Measurements from ENCODE around the gene CDCA7L.

The CDCA7L gene, protein sequence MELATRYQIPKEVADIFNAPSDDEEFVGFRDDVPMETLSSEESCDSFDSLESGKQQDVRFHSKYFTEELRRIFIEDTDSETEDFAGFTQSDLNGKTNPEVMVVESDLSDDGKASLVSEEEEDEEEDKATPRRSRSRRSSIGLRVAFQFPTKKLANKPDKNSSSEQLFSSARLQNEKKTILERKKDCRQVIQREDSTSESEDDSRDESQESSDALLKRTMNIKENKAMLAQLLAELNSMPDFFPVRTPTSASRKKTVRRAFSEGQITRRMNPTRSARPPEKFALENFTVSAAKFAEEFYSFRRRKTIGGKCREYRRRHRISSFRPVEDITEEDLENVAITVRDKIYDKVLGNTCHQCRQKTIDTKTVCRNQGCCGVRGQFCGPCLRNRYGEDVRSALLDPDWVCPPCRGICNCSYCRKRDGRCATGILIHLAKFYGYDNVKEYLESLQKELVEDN

GRCh38 chr7:21945454-21946221 is at the start of gene CDCA7L:
CDCA7L (minus strand) TSS chr7:21945899; CDS start chr7:21945804, 95 bp downstream.
- DNase-seq: peak; percentile 62

GRCh38 chr7:21986096-21986495 is 40.4 kb upstream of the CDCA7L start:
- DNase-seq: no peak

DNA sequence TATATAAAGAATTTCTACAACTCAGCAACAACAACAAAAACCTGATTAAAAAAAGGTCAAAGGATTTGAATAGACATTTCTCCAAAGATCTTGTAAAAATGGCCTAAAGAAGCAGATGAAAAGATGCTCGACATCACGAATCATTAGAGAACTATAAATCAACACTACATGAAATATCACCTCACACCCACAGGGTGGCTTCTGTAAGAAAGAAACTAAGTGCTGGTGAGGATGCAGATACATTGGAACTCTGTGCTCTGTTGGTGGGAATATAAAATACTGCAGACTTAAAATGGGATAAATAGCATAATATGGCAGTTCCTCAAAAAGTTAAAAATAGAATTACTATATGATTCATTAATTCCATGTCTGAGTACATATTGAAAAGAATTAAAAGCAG is 38.3 kb upstream of the CDCA7L start:
- no peak for DNase-seq

GRCh38 chr7:21983056-21983455 is 37.4 kb upstream of the CDCA7L start:
- DNase-seq: no peak

- no peak for DNase-seq
Observed at GRCh38 chr7:21981524-21981923, 35.8 kb upstream of the CDCA7L start.

DNA sequence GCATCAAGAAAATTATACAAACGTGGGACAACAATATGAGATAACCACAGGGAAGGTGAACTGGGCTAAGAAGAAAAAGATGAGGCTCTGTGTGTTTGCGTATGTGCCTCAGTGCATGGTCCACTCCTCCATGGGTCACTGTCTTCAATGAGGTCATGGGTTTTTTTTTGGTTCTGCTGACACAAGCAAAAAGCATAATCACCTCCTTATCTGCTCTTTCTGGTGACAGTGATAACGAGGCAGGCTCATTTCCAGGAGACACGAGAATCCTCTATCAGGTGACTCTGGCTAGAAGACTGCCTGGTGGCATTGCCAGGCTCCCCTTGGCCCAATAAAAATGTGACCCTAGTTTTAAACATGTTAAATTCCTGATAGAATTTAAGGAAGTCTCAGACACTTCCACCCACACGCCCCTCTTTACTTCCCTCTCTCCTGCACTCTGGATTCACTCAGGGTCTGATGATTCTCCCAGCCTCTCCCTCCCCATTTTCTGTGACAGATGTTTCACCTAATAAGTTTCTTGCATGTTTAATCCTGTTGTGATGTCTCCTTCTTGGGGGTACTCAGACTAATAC is 35.3 kb upstream of the CDCA7L start:
- no peak for DNase-seq

DNA sequence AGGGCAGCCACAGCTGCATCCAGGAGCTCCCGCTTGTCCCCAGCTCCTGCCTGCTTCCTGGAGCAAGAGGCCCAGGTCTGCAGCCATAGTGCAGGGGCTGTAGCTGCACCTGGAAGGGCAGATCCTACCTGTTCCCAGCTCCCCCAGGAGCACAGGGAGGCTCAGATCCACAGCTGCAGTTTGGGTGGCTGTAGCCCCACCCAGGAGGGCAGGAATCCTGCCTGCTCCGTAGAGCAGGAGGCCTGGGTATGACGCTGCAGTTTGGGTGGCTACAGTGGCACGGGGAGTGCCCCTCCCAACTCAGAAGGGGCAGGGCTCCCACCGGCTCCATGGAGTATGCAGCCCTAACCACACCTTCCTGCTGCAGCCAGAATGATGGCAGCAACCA is 26.7 kb upstream of the CDCA7L start:
- no peak for DNase-seq

- no peak for DNase-seq
Observed at GRCh38 chr7:21971780-21972396, 26.2 kb upstream of the CDCA7L start.

- DNase-seq: no peak
Observed at GRCh38 chr7:21969822-21970221, 24.1 kb upstream of the CDCA7L start.

DNA sequence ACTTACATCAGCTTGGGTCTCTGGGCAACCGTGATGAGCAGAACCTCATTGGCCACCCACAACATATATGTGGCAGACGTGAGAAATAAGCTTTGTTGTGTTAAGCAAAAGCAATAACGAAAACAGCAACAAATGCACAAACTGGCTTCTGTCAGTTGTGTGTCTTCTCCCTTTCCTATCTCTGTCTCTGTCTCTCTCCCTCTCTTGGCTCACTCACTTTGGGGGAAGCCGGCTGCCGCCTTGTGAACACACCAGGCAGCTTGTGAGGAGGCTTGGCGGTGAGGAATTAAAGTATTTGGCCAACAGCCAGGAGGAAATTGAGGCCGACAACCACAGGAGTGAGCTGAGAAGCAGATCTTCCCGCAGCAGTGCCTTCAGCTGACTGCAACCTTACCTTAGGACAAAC is 21.9 kb upstream of the CDCA7L start:
- no peak for DNase-seq

GRCh38 chr7:21966271-21966670 is 20.6 kb upstream of the CDCA7L start:
- no peak for DNase-seq

DNA sequence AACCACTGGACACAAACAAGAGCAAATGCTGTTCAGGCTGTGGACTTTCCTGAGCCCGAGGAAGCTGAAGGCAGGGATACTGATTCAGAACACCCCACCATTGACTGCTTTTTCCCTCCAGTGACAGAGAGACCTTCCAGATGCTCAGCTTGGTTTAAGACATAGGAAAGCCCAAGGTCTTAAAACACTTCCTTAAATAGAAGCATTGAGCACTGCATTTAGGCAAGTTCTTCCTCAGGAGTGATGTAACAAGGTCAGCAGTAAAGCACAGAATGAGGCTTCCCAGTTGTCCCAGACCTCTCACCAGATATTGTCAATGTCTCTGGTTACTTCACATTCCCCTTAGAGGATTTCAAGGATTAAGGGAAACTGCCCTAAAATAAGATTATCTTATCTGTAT is 19.6 kb upstream of the CDCA7L start:
- DNase-seq: no peak

GRCh38 chr7:21962677-21963076 is 17.0 kb upstream of the CDCA7L start:
- DNase-seq: no peak

DNA sequence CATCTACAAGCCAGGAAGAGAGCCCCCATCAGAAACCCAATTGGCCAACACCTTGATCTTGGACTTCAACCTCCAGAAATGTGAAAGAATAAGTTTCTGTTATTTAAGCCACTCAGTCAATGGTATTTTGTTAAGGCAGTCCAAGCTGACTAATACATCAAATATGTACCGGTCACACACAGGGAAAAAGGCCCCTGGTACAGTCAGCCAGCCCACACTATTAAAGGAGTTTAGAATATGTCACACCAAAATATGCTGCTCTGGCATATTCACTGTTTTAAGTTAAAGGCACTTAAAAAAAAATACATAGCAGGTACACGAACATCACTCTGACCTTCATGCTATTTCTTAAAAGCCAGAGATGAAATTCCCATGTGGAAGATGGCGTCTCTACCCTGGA is 15.2 kb upstream of the CDCA7L start:
- no peak for DNase-seq

GRCh38 chr7:21959387-21959776 is 13.7 kb upstream of the CDCA7L start:
- DNase-seq: no peak

DNA sequence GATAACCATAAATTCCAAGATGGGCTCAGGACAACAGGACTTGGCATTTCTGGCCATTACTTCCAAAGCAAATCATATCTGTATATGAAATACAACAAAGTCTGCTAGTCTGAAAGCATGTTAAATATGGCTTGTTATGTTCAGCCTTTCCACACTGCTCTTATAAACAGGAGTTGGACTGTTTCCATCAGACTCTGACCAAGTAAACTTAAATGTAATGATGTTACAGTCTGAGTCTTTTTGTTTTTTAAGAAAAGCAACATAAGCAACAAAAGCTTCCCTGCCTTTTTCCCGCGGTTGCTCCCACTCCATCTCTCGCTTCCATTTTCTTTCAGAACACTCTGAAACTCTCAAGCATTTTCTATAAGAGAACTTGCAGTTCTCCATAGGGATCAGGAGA is 8.1 kb upstream of the CDCA7L start:
- no peak for DNase-seq

DNA sequence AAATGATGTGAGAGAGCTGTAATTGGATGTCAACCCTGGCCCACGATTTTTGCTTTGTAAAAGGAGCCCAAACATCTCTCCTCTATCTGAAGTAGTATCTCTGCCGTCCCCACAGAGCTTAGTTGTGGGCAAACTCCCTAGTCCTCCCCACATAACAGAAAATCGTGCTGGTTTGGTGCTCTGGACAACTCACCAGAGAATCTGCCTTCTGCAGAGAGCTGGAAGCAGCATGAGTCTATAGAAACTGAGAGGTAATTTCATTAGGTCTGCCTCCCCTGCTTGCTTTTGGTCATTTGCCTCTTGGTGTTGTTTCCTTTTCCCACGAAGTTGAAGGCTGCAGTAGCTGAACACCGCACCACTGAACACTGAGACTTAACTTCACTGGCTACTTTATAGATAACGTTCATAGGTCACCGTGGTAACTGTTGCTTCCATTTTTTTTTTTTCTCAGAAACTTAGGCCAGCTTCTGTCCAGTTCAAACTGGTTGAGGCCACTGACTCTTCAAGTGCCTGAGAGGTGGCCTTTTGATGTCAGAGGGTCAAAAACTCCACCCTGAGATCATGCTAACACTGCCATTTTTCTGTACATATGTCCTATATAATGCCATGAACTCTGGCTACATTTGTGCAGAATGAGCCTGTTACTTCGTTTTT is 3.3 kb upstream of the CDCA7L start:
- no peak for DNase-seq

DNA sequence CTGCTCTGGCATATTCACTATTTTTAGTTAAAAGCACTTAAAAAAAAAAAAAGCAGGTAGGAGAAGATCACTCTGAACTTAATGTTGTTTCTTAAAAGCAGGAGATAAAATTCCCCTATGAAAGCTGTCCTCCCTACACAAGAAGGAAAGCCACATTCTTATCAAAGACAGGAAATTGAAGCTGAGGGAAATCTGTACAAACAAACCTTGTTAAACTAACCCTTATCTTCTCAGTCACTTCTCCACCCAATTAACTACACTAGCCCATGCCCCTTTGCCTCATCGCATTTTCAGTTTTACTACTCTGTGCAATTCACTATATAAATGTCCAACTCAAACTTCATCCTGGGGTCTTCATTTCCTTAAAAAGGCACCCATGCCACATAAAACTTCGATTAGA is 2.7 kb upstream of the CDCA7L start:
- DNase-seq: no peak

DNA sequence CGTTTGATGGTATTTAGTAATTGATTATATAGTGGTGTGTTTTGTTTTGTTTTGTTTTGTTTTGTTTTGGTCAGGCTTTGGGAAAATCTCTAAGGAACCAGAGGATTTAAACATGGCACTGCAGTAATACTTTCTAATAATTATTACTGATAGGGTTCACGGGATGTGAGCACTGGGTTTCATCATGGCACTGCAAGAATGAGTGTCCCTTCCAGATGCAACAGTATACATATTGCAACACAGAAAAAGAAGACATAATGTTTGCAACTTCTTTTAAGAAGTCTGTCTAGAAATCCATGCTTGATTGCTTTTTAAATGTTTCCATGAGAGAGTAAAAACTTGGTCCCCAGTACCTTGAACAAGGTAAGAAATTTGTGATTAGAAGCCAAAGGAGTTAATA is 2.2 kb upstream of the CDCA7L start:
- DNase-seq: no peak

- DNase-seq: peak; percentile 44
Observed at GRCh38 chr7:21947056-21947455, 1.4 kb upstream of the CDCA7L start.

DNA sequence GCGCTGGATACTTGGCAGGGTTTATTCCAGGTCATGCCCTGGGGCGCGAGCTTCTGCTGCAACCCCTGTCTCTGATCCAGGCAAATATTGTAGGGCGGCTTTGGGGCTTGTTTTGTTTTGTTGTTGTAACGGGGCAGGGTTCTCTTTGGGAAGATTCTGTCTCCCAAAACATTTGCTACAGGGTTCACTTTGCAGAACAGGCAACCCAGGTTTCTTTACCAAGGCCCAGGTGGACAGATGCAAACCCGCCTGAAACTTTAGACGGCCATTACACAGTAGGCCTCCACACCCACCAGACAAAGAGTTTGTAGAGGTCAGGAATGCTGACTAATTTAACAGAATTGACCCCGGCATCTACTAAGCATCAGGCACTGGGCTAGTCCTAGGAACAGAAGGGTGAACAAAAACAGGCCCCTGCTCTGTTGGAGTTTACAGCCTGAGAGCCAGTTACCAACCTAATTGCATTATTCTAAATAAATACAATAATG is 567 bp upstream of the CDCA7L start:
- no peak for DNase-seq

- DNase-seq: peak; percentile 85
Observed at GRCh38 chr7:21944616-21945453, 864 bp downstream of the CDCA7L start.

All from NCI-H2029 (cell line).